Ascending aorta (tissue), 2 donors: ENCODE results near the gene GDAP2. TPM values are rescaled to one million over a fixed set of nuclear protein-coding genes. Genes with fewer than 3 reads are reported as not detected.
A peak's percentile ranks its signal among the peaks of the same experiment; 100 is the strongest.

Experiments
- DNase-seq, 2 donors: peaks; one replicate each; pipeline ENCODE4 v3.0.0-alpha.2; 2019; ENCODE audit warnings: low spot score in 2 of 2
- H3K27ac ChIP-seq, 2 donors: fragments of 200-600 bp; sonication (generic); one replicate each; pipeline ENCODE4 v1.5.1; 2016 to 2017; ENCODE audit warnings: mild to moderate bottlenecking in 1 of 2
- H3K27me3 ChIP-seq: fragments of 200-600 bp; sonication (generic); one replicate; pipeline ENCODE4 v1.5.1; 2017
- H3K36me3 ChIP-seq, 2 donors: fragments of 200-600 bp; sonication (generic); one replicate each; pipeline ENCODE4 v1.5.1; 2016
- H3K4me1 ChIP-seq, 2 donors: fragments of 200-600 bp; sonication (generic); one replicate each; pipeline ENCODE4 v1.5.1; 2016 to 2017; ENCODE audit warnings: mild to moderate bottlenecking in 1 of 2
- H3K4me3 ChIP-seq, 2 donors: fragments of 200-600 bp; sonication (generic); one replicate each; pipeline ENCODE4 v1.5.1; 2016 to 2017; ENCODE audit warnings: mild to moderate bottlenecking in 1 of 2
- H3K9me3 ChIP-seq, 2 donors: fragments of 200-600 bp; sonication (generic); one replicate each; pipeline ENCODE4 v1.5.1; 2016
- CTCF ChIP-seq, 3 experiments: fragments of 200-600 bp in 2 of 3; fragments of 450-650 bp in 1 of 3; sonication (generic) in 2 of 3; IDR thresholded peaks; one replicate each; pipeline ENCODE4 v1.5.1; 2016 to 2019; ENCODE audit warnings: antibody characterized with exemption in 3 of 3, mild to moderate bottlenecking in 1 of 3, moderate library complexity in 1 of 3
- intact Hi-C: fragments of 100-400 bp; cut with DNase I; formaldehyde crosslinking; loops from one replicate; pipeline ENCODE4 v1.15.1; 2023
- total RNA-seq: library from RNA; depleted of rRNA; stranded (reverse); fragments of >200 nt; gene quantifications from one replicate; pipeline ENCODE4 v1.1.0, GENCODE V29; 2016

Gene GDAP2
- total RNA-seq, 1 donor from 2014 or later, result 9.5 TPM

- Histone ChIP-seq H3K27me3 (no peaks in the 10 kb centered on the region), H3K4me1 (peaks cover 10 to 33% of the 10 kb centered on the region in 2 donors), H3K4me3 (no peak overlapping the region), H3K9me3 (no peaks in the 10 kb centered on the region), H3K27ac (peak overlapping the region; percentile 53 to 74), H3K36me3 (no peaks in the 10 kb centered on the region)
- intact Hi-C loops, result loop anchor here (5.0 kb wide), 2 partner anchors 124 to 144 kb away; no protein-coding TSS in a partner anchor
- TF ChIP-seq CTCF (IDR thresholded peaks at IDR 0.05), result no peak
- DNase-seq, result no peak
Measured at GRCh38 chr1:117820694-117821381, 108.6 kb downstream of the GDAP2 start.

GRCh38 chr1:117820096-117820495 lies 109.3 kb downstream of the GDAP2 start:
- intact Hi-C loops, result loop anchor here (5.0 kb wide), 2 partner anchors 123 to 143 kb away; no protein-coding TSS in a partner anchor
- Histone ChIP-seq H3K27ac (peak overlapping the region; percentile 29 to 53), H3K27me3 (no peaks in the 10 kb centered on the region), H3K4me3 (no peak overlapping the region), H3K4me1 (peaks cover 5 to 31% of the 10 kb centered on the region in 2 donors), H3K9me3 (no peaks in the 10 kb centered on the region), H3K36me3 (no peaks in the 10 kb centered on the region)
- no peak for TF ChIP-seq CTCF (IDR thresholded peaks at IDR 0.05)
- no peak for DNase-seq

- no peak for DNase-seq
- H3K9me3 ChIP-seq, result no peaks in the 10 kb centered on the region
- no peak overlapping the region for H3K4me3 ChIP-seq
- H3K27me3 ChIP-seq, result no peaks in the 10 kb centered on the region
- TF ChIP-seq CTCF (IDR thresholded peaks at IDR 0.05), result no peak
- H3K36me3 ChIP-seq, result no peaks in the 10 kb centered on the region
- no peak overlapping the region for H3K27ac ChIP-seq
- intact Hi-C loops, result no loop called here
- peaks cover 5 to 33% of the 10 kb centered on the region in 2 donors for H3K4me1 ChIP-seq
Measured at GRCh38 chr1:117819301-117819700, 110.1 kb downstream of the GDAP2 start.

- no peak for TF ChIP-seq CTCF (IDR thresholded peaks at IDR 0.05)
- no peaks in the 10 kb centered on the region for H3K9me3 ChIP-seq
- H3K27me3 ChIP-seq, result no peaks in the 10 kb centered on the region
- H3K36me3 ChIP-seq, result no peaks in the 10 kb centered on the region
- intact Hi-C loops, result no loop called here
- H3K4me1 ChIP-seq, result peaks cover 5 to 36% of the 10 kb centered on the region in 2 donors
- no peak overlapping the region for H3K4me3 ChIP-seq
- no peak for DNase-seq
- H3K27ac ChIP-seq, result no peak overlapping the region
Measured at GRCh38 chr1:117818456-117818855, 111.0 kb downstream of the GDAP2 start.

GRCh38 chr1:117817629-117818028 lies 111.8 kb downstream of the GDAP2 start:
- H3K36me3 ChIP-seq, result no peaks in the 10 kb centered on the region
- no peak overlapping the region for H3K4me3 ChIP-seq
- no peaks in the 10 kb centered on the region for H3K9me3 ChIP-seq
- no peak for TF ChIP-seq CTCF (IDR thresholded peaks at IDR 0.05)
- intact Hi-C loops, result no loop called here
- H3K27ac ChIP-seq, result no peak overlapping the region
- H3K27me3 ChIP-seq, result no peaks in the 10 kb centered on the region
- peaks cover 5 to 37% of the 10 kb centered on the region in 2 donors for H3K4me1 ChIP-seq
- no peak for DNase-seq
